Measurements from ENCODE around the gene PATL2. TPM values are rescaled to one million over a fixed set of nuclear protein-coding genes. Genes with fewer than 3 reads are reported as not detected.
"Not testable (repeated sequence)": the region's sequence is repeated elsewhere in the genome, so short reads cannot be mapped to it uniquely, and the experiment has no call there.

The PATL2 gene
- total and polyA plus RNA-seq, 11 donors = 0.44 to 4.2 (median 2.6) TPM; not detected in 1

DNA sequence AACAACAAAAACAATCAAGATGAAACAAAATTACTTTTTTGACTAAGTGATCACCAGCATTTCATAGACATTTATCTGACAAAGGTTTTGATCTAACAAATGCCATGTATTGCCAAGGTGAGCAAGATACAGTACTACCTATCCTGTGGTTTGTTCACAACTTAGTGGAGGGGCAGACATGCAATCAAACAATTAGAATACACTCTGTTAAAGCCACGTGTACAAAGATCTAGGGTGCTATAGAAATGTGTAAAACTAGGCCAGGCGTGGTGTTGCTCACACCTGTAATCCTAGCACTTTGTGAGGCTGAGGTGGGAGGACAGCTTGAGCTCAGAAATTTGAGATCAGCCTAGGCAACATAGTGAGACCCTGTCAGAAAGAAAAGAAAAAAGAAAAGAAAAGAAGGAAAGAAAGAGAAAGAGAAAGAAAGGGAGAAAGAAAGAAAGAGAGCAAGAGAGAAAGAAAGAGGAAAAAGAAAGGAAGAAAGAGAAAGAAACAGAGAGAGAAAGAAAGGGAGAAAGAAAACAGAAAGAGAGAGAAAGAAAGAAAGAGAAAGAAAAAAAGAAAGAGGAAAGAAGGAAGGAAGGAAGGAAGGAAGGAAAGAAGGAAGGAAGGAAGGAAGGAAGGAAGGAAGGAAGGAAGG lies 23.8 kb upstream of the PATL2 start:
- ATAC-seq = no peak
- peak overlapping the region in 1 of 12 donors; percentile 31 for H3K4me3 ChIP-seq
- H3K36me3 ChIP-seq = peaks cover 0 to 16% (median 11%) of the 10 kb centered on the region in 9 donors
- peaks cover 3 to 79% (median 23%) of the 10 kb centered on the region in 12 donors for H3K4me1 ChIP-seq
- WGBS, 4 donors = 70 to 82% (median 76%) methylated on average over 2 of the region's 2 CpGs
- DNase-seq = no peak
- H3K27ac ChIP-seq = peak overlapping the region in 9 of 12 donors; percentile 35 to 82 (median 60)
- H3K27me3 ChIP-seq = no peaks in the 10 kb centered on the region
- H3K9me3 ChIP-seq = no peaks in the 10 kb centered on the region
- intact Hi-C loops (cut with DNase I) = loop anchor here (2.0 to 10.0 kb wide), 8 partner anchors 24 to 160 kb away; partner anchors contain the start of genes SPG11 (in 2 of the 10), B2M (in 1 of the 10) and PATL2 (in 1 of the 10)
- TF ChIP-seq, protein P1, sequence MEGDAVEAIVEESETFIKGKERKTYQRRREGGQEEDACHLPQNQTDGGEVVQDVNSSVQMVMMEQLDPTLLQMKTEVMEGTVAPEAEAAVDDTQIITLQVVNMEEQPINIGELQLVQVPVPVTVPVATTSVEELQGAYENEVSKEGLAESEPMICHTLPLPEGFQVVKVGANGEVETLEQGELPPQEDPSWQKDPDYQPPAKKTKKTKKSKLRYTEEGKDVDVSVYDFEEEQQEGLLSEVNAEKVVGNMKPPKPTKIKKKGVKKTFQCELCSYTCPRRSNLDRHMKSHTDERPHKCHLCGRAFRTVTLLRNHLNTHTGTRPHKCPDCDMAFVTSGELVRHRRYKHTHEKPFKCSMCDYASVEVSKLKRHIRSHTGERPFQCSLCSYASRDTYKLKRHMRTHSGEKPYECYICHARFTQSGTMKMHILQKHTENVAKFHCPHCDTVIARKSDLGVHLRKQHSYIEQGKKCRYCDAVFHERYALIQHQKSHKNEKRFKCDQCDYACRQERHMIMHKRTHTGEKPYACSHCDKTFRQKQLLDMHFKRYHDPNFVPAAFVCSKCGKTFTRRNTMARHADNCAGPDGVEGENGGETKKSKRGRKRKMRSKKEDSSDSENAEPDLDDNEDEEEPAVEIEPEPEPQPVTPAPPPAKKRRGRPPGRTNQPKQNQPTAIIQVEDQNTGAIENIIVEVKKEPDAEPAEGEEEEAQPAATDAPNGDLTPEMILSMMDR (IDR thresholded peaks at IDR 0.05) = no peak

DNA sequence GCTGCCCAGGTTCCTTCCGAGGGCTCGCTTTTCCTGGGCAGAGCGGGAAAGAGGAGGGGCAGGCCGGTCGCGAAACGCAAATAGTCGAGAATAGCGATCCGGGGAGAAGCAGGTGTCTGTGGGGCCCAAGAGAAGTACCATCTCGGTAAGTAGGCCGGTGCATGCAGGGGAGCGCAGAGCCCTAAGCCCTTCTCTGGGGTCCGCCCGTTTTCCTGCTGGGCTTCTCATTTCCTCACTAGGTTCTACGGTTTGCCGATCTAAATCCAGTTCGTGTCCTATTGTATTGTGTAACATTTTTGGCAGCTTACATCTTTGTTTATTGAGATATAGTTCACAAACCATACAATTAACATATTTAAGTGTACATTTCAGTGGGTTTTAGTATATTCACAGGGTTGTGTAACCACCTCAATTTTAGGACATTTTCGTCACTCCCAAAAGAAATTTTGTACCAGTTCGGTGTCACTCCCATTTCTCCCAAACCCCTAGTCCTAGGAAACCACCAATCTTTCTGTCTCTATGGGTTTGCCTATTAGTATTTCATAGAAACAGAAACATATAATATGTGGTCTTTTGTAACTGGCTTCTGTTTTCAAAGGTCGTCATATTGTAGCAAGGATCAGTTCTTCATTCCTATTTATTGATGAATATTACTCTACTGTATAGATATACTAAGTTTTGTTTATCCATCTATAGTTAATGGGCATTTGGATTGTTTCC lies 18.4 kb upstream of the PATL2 start:
- Histone ChIP-seq H3K27me3 (no peaks in the 10 kb centered on the region), H3K4me3 (peak overlapping the region; percentile 66 to 92 (median 82)), H3K4me1 (peaks cover 3 to 81% (median 43%) of the 10 kb centered on the region in 12 donors), H3K27ac (peak overlapping the region; percentile 94 to 100 (median 99)), H3K9me3 (no peaks in the 10 kb centered on the region), H3K36me3 (peaks cover 0 to 16% (median 11%) of the 10 kb centered on the region in 9 donors)
- DNase-seq (peak; percentile 46 to 69 (median 49)), ATAC-seq (peak; percentile 7 to 27 (median 18))
- TF ChIP-seq, protein P1 (IDR thresholded peaks at IDR 0.05) = no peak
- TF ChIP-seq POLR2A (IDR thresholded peaks at IDR 0.05) = no peak
- WGBS, 4 donors = 1 to 2% (median 1%) methylated on average over 21 of the region's 21 CpGs
- intact Hi-C loops (cut with DNase I) = loop anchor here in 9 of 10 donors (1.0 to 10.0 kb wide), 9 partner anchors 17 to 155 kb away; partner anchors contain the start of genes B2M (in 5 of the 9), PATL2 (in 5 of the 9) and SPG11 (in 5 of the 9)

DNA sequence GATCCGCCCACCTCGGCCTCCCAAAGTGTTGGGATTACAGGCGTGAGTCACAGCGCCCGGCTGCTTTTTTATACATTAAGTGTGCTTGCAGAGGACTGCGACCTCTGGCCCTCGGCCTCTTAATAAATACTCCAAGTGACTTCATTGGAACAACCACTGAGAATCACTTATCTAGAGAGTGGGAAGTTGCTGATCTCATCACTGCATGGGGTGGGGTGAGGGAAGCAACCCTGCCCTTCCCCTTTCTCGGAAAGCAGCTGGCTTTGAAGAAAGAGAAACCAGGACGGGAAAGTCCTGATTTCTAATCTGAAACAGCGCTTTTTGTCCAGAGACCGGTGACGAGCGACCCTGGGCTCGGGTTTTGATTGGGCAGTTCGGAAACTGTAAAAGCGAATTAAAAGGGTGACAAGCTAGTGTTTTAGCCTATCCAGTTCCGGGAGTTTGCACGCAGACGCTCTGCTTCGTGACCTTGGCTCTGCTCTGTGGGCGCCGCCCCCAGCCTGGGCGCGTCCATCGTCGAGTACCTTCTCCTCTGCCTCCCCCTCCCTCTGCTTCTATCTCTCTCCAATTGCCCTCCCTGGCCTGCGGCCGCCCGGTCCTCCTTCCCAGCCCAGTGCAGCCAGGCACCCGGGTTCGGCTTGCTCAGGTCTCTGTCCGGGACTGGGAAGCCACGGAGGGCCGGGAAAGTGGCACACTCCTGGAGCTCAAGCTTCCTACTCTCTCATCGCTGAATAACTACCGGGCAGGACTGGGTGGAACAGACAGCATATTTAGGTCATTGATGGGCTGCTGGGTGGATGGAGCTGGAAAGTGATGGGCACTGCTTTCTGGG lies 17.7 kb upstream of the PATL2 start:
- peaks cover 3 to 81% (median 43%) of the 10 kb centered on the region in 12 donors for H3K4me1 ChIP-seq

DNA sequence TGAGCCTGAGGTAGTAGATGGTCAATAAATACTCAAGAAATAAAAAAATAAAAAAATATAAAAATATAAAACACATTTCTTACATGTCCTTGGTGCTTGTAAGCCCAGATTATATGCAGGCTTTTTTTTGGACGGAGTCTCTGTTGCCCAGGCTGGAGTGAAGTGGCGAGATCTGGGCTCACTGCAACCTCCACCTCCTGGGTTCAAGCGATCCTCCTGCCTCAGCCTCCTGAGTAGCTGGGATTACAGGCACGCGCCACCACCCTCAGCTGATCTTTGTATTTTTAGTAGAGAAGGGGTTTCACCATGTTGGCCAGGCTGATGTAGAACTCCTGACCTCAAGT lies 17.1 kb upstream of the PATL2 start:
- peaks cover 3 to 81% (median 43%) of the 10 kb centered on the region in 12 donors for H3K4me1 ChIP-seq
- H3K36me3 ChIP-seq = peaks cover 0 to 16% (median 11%) of the 10 kb centered on the region in 9 donors
- not testable (repeated sequence) for H3K27me3 ChIP-seq, ATAC-seq, H3K9me3 ChIP-seq, DNase-seq
- intact Hi-C loops (cut with DNase I) = loop anchor here in 5 of 10 donors (2.0 kb wide), 3 partner anchors 15 to 65 kb away; partner anchors contain the start of genes SPG11 (in 3 of the 5), B2M (in 2 of the 5) and PATL2 (in 2 of the 5)
- H3K27ac ChIP-seq = peak overlapping the region; percentile 80 to 100 (median 99)
- H3K4me3 ChIP-seq = peak overlapping the region in 10 of 12 donors; percentile 43 to 92 (median 82)
- 62 to 77% (median 69%) methylated on average over 5 of the region's 5 CpGs for WGBS, 4 donors

More for the DNA sequence above, 17.7 kb upstream of the PATL2 start:
- Histone ChIP-seq H3K27ac (peak overlapping the region; percentile 94 to 100 (median 99)), H3K36me3 (peaks cover 0 to 16% (median 11%) of the 10 kb centered on the region in 9 donors), H3K27me3 (no peaks in the 10 kb centered on the region), H3K9me3 (no peaks in the 10 kb centered on the region), H3K4me3 (peak overlapping the region; percentile 66 to 92 (median 82))
- DNase-seq (peak; percentile 94 to 97 (median 96)), ATAC-seq (peak; percentile 96 to 98 (median 96))
- WGBS, 4 donors = 0 to 1% (median 0%) methylated on average over 26 to 36 of the region's 36 CpGs
- peak in 1 of 2 donors; percentile 85 for TF ChIP-seq POLR2A (IDR thresholded peaks at IDR 0.05)
- TF ChIP-seq, protein P1 (IDR thresholded peaks at IDR 0.05) = no peak
- intact Hi-C loops (cut with DNase I) = loop anchor here in 8 of 10 donors (1.0 to 2.0 kb wide), 6 partner anchors 16 to 66 kb away; partner anchors contain the start of genes B2M (in 5 of the 8), PATL2 (in 5 of the 8) and SPG11 (in 5 of the 8)
